Keratinocyte (primary cell): ENCODE measurements around the gene TKFC. TPM values are rescaled to one million over a fixed set of nuclear protein-coding genes. Genes with fewer than 3 reads are reported as not detected.
A peak's percentile ranks its signal among the peaks of the same experiment; 100 is the strongest.

Source experiments
- DNase-seq: peaks from one replicate; pipeline ENCODE4 v3.0.0-alpha.2; 2011; ENCODE audit warnings: low read depth, missing footprints, low spot score
- FAIRE-seq: peaks from 2 replicates; lab custom pipeline; 2011; peaks lifted over from hg19 to GRCh38; lab: Jason Lieb, UNC
- H2AFZ ChIP-seq: 2 replicates; pipeline ENCODE4 v1.6.0; 2012; ENCODE audit warnings: low read length, control low read depth, inconsistent platforms; ENCODE audit not compliant: control insufficient read depth
- H3K27ac ChIP-seq: 2 replicates; pipeline ENCODE4 v1.5.1; 2011; ENCODE audit warnings: low read length; ENCODE audit not compliant: control insufficient read depth, insufficient read depth
- H3K27me3 ChIP-seq: 3 replicates; pipeline ENCODE4 v1.6.0; 2011; ENCODE audit warnings: low read length; ENCODE audit not compliant: control insufficient read depth, insufficient read depth; ENCODE audit errors: extremely low read depth
- H3K36me3 ChIP-seq, 2 experiments: 2 replicates in 1 of 2; 3 replicates in 1 of 2; pipeline ENCODE4 v1.5.1; 2011; ENCODE audit warnings: low read length in 2 of 2, mild to moderate bottlenecking in 1 of 2; ENCODE audit not compliant: control insufficient read depth in 2 of 2, insufficient read depth in 2 of 2; ENCODE audit errors: extremely low read depth in 1 of 2
- H3K4me1 ChIP-seq: 3 replicates; pipeline ENCODE4 v1.5.1; 2011; ENCODE audit warnings: low read length; ENCODE audit not compliant: control insufficient read depth, insufficient read depth; ENCODE audit errors: extremely low read depth
- H3K4me2 ChIP-seq: 3 replicates; pipeline ENCODE4 v1.6.0; 2011; ENCODE audit warnings: low read depth, low read length; ENCODE audit not compliant: control insufficient read depth, insufficient read depth; ENCODE audit errors: extremely low read depth
- H3K4me3 ChIP-seq, 3 experiments: fragments of 200-600 bp in 1 of 3; sonication (generic) in 1 of 3; 2 replicates in 2 of 3; 3 replicates in 1 of 3; pipeline ENCODE4 v1.5.1; 2011 to 2016; ENCODE audit warnings: low read length in 3 of 3, mild to moderate bottlenecking in 3 of 3, control low read depth in 2 of 3, inconsistent platforms in 1 of 3, low read depth in 1 of 3, mixed read lengths in 1 of 3, mixed run types in 1 of 3, moderate library complexity in 1 of 3; ENCODE audit not compliant: control insufficient read depth in 2 of 3, insufficient read depth in 2 of 3; ENCODE audit errors: extremely low read depth in 1 of 3
- H3K79me2 ChIP-seq: 2 replicates; pipeline ENCODE4 v1.6.0; 2012; ENCODE audit warnings: low read length; ENCODE audit not compliant: control insufficient read depth, insufficient read depth
- H3K9ac ChIP-seq: 3 replicates; pipeline ENCODE4 v1.6.0; 2011; ENCODE audit warnings: low read length; ENCODE audit not compliant: control insufficient read depth, insufficient read depth; ENCODE audit errors: extremely low read depth
- H3K9me1 ChIP-seq: 3 replicates; pipeline ENCODE4 v1.6.0; 2011; ENCODE audit warnings: low read length; ENCODE audit not compliant: control insufficient read depth, insufficient read depth; ENCODE audit errors: extremely low read depth
- H3K9me3 ChIP-seq: 2 replicates; pipeline ENCODE4 v1.5.1; 2012; ENCODE audit warnings: low read depth, low read length; ENCODE audit not compliant: control insufficient read depth
- H4K20me1 ChIP-seq: 3 replicates; pipeline ENCODE4 v1.6.0; 2011; ENCODE audit warnings: low read length; ENCODE audit not compliant: control insufficient read depth, insufficient read depth; ENCODE audit errors: extremely low read depth
- EZH2 ChIP-seq: IDR thresholded peaks from one replicate; pipeline ENCODE4 v1.6.1; 2012; ENCODE audit warnings: inconsistent platforms, mild to moderate bottlenecking, low read length, moderate library complexity
- dilution Hi-C: fragments of 300-500 bp; cut with MboI; formaldehyde crosslinking; loops from one replicate; pipeline ENCODE4 v1.7.0; 2020; ENCODE audit warnings: low sequenced_read_pairs; ENCODE audit not compliant: extremely low pct_ligation_motif_present
- polyA plus RNA-seq, 5 experiments: library from polyadenylated mRNA; depleted of rRNA in 3 of 5; stranded (reverse) in 3 of 5; stranded (forward) in 1 of 5; unstranded in 1 of 5; fragments of >200 nt; gene quantifications; 1 replicate in 1 of 5; 2 replicates in 3 of 5; 3 replicates in 1 of 5; pipeline versions ENCODE4 v1.2.1 to v1.2.3, GENCODE V29; 2011 to 2012; ENCODE audit warnings: missing spikeins in 2 of 5, low read depth in 1 of 5, low replicate concordance in 1 of 5
- TF ChIP-seq, protein P1 (sequence below), 3 experiments: IDR thresholded peaks in 1 of 3; conservative IDR thresholded peaks in 1 of 3; optimal IDR thresholded peaks in 1 of 3; 2 replicates in 2 of 3; 3 replicates in 1 of 3; pipeline versions ENCODE3 to v1.5.1; 2011; ENCODE audit warnings: low read length in 3 of 3, mild to moderate bottlenecking in 3 of 3, moderate library complexity in 2 of 3, control low read depth in 1 of 3, inconsistent platforms in 1 of 3; ENCODE audit not compliant: insufficient read depth in 2 of 3; ENCODE audit errors: extremely low read depth in 1 of 3

Gene TKFC
- polyA plus RNA-seq, 1 donor (not counting 4 experiments of a cell fraction or from before 2014, with no cell fraction given), result 15.4 TPM

DNA sequence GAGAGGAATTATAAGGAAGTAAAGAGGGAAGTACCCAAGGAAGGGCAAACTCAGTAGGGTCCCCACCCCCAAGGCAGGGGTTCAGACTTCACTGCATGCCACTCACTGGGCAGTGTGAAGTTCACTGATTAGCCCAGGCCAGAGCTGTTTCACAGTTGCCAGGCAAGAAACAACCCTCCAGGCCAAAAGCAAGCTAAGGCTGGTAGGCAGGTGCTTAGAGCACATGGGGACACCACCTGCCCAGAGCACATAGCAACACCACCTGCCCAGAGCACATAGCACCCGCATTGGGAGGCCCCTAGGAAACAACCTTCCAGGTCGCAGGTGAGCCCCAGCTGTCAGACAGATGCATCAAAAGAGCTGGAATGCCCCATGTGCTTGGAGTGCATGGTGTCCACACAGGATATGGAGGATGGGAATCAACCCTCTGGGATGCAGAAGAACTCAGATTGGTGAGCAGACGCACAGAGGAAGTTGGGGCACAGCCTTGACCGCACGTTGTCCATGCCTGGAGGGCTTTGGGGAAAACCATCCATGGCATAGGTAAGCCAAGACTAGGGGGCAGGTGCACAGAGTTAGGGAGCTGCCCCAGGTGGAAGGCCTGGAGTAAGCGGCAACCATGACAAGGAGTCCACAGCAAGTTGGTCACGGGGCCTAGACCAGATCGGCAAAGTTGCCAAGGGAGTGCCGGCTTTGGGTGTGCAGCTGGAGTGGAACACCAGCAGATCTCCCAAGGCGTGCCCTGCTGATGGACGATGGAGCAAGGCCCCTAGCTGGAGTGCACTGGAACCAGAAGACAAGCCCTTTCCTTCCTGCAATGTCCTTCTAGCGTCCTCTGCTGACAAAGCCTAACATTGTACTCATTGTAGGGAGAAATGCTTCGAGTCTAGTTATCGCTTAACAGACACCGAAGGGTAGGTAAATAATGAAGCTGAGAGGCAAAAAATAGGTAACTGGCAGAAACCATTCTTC, 51.5 kb downstream of the TKFC start:
- no peak for FAIRE-seq

DNA sequence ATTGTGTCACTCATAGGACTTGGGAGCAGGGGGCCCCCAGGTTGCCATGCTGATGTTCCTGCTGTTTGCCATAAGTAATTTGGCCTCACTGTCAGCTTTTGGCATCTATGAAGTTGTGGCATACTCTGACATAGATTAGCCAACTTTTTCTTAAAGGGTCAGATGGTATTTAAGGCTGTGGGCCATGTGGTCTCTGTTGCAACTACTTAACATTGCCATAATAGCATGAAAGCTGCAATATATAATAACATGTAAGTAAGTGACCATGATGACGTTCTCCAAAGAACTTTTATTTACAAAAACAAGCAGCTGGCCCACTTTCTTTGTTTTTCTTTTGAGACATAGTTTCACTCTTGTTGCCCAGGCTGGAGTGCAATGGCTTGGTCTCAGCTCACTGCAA, 57.1 kb downstream of the TKFC start:
- H3K9me3 ChIP-seq, result no peaks in the 10 kb centered on the region
- no peak for FAIRE-seq
- no peaks in the 10 kb centered on the region for H4K20me1 ChIP-seq
- H3K9ac ChIP-seq, result no peak overlapping the region
- no peak overlapping the region for H3K27ac ChIP-seq
- H3K79me2 ChIP-seq, result no peaks in the 10 kb centered on the region
- H3K4me2 ChIP-seq, result no peak overlapping the region
- TF ChIP-seq, protein P1, sequence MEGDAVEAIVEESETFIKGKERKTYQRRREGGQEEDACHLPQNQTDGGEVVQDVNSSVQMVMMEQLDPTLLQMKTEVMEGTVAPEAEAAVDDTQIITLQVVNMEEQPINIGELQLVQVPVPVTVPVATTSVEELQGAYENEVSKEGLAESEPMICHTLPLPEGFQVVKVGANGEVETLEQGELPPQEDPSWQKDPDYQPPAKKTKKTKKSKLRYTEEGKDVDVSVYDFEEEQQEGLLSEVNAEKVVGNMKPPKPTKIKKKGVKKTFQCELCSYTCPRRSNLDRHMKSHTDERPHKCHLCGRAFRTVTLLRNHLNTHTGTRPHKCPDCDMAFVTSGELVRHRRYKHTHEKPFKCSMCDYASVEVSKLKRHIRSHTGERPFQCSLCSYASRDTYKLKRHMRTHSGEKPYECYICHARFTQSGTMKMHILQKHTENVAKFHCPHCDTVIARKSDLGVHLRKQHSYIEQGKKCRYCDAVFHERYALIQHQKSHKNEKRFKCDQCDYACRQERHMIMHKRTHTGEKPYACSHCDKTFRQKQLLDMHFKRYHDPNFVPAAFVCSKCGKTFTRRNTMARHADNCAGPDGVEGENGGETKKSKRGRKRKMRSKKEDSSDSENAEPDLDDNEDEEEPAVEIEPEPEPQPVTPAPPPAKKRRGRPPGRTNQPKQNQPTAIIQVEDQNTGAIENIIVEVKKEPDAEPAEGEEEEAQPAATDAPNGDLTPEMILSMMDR (optimal IDR thresholded peaks at IDR 0.05 in 1 of 3, IDR thresholded peaks at IDR 0.05 in 1 of 3, conservative IDR thresholded peaks at IDR 0.05 in 1 of 3; ENCODE audit: extremely low read depth in 1 of 3, insufficient read depth in 2 of 3, low read length in 3 of 3), result no peak
- no peak for TF ChIP-seq EZH2
- H2AFZ ChIP-seq, result no peak overlapping the region
- H3K4me1 ChIP-seq, result peaks cover 27% of the 10 kb centered on the region
- no peak overlapping the region for H3K4me3 ChIP-seq
- H3K9me1 ChIP-seq, result no peaks in the 10 kb centered on the region
- DNase-seq, result no peak
- dilution Hi-C loops, result no loop called here
- H3K27me3 ChIP-seq, result no peaks in the 10 kb centered on the region
- H3K36me3 ChIP-seq, result peaks cover 0 to 3% of the 10 kb centered on the region in 2 experiments

More for the DNA sequence above, 51.5 kb downstream of the TKFC start:
- dilution Hi-C loops, result no loop called here
- Histone ChIP-seq H3K27me3 (no peaks in the 10 kb centered on the region), H3K9me3 (no peaks in the 10 kb centered on the region), H3K4me1 (peaks cover 2% of the 10 kb centered on the region), H3K4me2 (no peak overlapping the region), H3K79me2 (no peaks in the 10 kb centered on the region), H3K9me1 (no peaks in the 10 kb centered on the region), H3K27ac (no peak overlapping the region), H2AFZ (no peak overlapping the region), H4K20me1 (no peaks in the 10 kb centered on the region), H3K36me3 (no peaks in the 10 kb centered on the region), H3K4me3 (no peak overlapping the region), H3K9ac (no peak overlapping the region)
- TF ChIP-seq, protein P1 (optimal IDR thresholded peaks at IDR 0.05 in 1 of 3, IDR thresholded peaks at IDR 0.05 in 1 of 3, conservative IDR thresholded peaks at IDR 0.05 in 1 of 3; ENCODE audit: extremely low read depth in 1 of 3, insufficient read depth in 2 of 3, low read length in 3 of 3), result peak; percentile 40 to 67 (median 51)
- TF ChIP-seq EZH2, result no peak
- no peak for DNase-seq
